Liver (tissue), 3 donors: ENCODE data around the gene SULT1C4.

ENCODE experiments used
- ATF3 ChIP-seq: IDR thresholded peaks from 2 replicates; pipeline ENCODE4 v1.6.1; 2016; ENCODE audit warnings: antibody characterized with exemption
- CTCF ChIP-seq: fragments of 150-350 bp; IDR thresholded peaks from 2 replicates; pipeline ENCODE4 v1.5.1; 2017; ENCODE audit warnings: improper control_type of control experiment, low read depth, low read length; ENCODE audit not compliant: missing input control
- GABPA ChIP-seq, 2 donors: IDR thresholded peaks in 1 of 2; conservative IDR thresholded peaks in 1 of 2; 2 replicates each; pipeline ENCODE4 v1.6.1; 2016; ENCODE audit warnings: antibody characterized with exemption in 2 of 2, mild to moderate bottlenecking in 1 of 2, moderate library complexity in 1 of 2
- JUND ChIP-seq, 2 donors: IDR thresholded peaks; 2 replicates each; pipeline ENCODE4 v1.6.1; 2016; ENCODE audit warnings: antibody characterized with exemption in 2 of 2
- RAD21 ChIP-seq, 2 donors: IDR thresholded peaks; 2 replicates each; pipeline ENCODE4 v1.6.1; 2016; ENCODE audit warnings: antibody characterized with exemption in 2 of 2, mild to moderate bottlenecking in 2 of 2
- TAF1 ChIP-seq: conservative IDR thresholded peaks from 2 replicates; pipeline ENCODE4 v1.6.1; 2016; ENCODE audit warnings: antibody characterized with exemption, mild to moderate bottlenecking
- TF ChIP-seq, protein P1 (sequence below): IDR thresholded peaks from 2 replicates; pipeline ENCODE4 v1.6.1; 2016; ENCODE audit warnings: antibody characterized with exemption, mild to moderate bottlenecking
- TF ChIP-seq, protein P2 (sequence below): IDR thresholded peaks from 2 replicates; pipeline ENCODE4 v1.6.1; 2016; ENCODE audit warnings: antibody characterized with exemption
- donor health status: healthy.
- donor health status: healthy.

- TF ChIP-seq, protein P1, sequence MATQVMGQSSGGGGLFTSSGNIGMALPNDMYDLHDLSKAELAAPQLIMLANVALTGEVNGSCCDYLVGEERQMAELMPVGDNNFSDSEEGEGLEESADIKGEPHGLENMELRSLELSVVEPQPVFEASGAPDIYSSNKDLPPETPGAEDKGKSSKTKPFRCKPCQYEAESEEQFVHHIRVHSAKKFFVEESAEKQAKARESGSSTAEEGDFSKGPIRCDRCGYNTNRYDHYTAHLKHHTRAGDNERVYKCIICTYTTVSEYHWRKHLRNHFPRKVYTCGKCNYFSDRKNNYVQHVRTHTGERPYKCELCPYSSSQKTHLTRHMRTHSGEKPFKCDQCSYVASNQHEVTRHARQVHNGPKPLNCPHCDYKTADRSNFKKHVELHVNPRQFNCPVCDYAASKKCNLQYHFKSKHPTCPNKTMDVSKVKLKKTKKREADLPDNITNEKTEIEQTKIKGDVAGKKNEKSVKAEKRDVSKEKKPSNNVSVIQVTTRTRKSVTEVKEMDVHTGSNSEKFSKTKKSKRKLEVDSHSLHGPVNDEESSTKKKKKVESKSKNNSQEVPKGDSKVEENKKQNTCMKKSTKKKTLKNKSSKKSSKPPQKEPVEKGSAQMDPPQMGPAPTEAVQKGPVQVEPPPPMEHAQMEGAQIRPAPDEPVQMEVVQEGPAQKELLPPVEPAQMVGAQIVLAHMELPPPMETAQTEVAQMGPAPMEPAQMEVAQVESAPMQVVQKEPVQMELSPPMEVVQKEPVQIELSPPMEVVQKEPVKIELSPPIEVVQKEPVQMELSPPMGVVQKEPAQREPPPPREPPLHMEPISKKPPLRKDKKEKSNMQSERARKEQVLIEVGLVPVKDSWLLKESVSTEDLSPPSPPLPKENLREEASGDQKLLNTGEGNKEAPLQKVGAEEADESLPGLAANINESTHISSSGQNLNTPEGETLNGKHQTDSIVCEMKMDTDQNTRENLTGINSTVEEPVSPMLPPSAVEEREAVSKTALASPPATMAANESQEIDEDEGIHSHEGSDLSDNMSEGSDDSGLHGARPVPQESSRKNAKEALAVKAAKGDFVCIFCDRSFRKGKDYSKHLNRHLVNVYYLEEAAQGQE, result no peak
- TF ChIP-seq CTCF, result no peak
- no peak for TF ChIP-seq JUND (IDR thresholded peaks at IDR 0.05)
- no peak for TF ChIP-seq RAD21 (IDR thresholded peaks at IDR 0.05)
- no peak for TF ChIP-seq GABPA (IDR thresholded peaks at IDR 0.05 in 1 of 2, conservative IDR thresholded peaks at IDR 0.05 in 1 of 2)
- TF ChIP-seq, protein P2, sequence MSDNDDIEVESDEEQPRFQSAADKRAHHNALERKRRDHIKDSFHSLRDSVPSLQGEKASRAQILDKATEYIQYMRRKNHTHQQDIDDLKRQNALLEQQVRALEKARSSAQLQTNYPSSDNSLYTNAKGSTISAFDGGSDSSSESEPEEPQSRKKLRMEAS, result no peak
- TF ChIP-seq ATF3, result no peak
- no peak for TF ChIP-seq TAF1
Measured at GRCh38 chr2:108403494-108403893, 25.7 kb downstream of the SULT1C4 start.
